ENCODE measurements around the gene SSTR5.

- TF ChIP-seq EZH2 (IDR thresholded peaks at IDR 0.05; ENCODE audit: borderline replicate concordance, low read depth, low read length, severe bottlenecking) (no peak), CTCF (IDR thresholded peaks at IDR 0.05; ENCODE audit: borderline replicate concordance, extremely low read depth, low read length, poor library complexity, severe bottlenecking) (no peak)
Measured at GRCh38 chr16:1070864-1071408, 1.6 kb upstream of the SSTR5 start.

Data from DND-41 (cell line).